ENCODE data around the gene OLFM2.
A peak's percentile ranks its signal among the peaks of the same experiment; 100 is the strongest.
"Not testable (repeated sequence)": the region's sequence is repeated elsewhere in the genome, so short reads cannot be mapped to it uniquely, and the experiment has no call there.

Gene OLFM2

DNA sequence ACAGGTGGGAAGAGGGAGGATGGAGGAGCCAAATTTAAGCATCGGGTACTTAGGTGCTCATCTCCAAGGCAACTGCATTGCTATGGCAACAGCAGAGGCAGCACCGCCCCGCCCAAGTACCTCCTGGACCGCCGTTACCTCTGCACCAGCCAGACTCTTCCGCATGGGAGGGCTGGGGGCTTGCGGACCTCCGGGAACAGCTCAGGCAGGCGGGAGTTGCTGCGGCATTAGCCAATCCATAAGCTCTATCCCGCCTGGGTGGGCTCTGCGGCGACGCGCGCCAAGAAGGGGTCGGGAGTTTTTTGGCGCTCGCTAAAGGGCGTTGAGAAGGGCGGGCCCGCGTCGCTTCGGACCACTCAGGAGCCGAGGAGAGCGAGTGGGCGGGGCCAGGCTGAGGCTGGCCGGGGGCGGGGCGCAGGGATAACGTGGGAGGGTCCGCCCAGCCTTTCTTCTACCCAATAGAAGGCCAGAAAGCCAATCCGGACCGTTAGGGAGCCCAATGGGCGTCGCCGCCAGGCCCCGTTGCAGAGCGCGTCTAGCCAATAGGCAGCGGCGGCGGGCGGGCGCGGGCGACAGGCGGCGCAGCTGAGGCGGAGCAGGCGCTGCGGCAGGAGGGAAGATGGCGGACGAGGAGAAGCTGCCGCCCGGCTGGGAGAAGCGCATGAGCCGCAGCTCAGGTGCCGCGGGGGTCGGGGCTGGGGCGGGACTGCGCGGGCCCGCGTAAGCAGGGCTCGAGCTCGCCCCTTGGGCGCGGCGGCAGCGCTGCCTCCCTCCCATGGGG is 101.4 kb downstream of the OLFM2 start, which contains the start of gene PIN1:
Gene PIN1, plus strand, starts transcription at position 593 of the 781 bp plus-strand sequence. Its CDS starts 27 bp downstream, at position 620.
- DNase-seq (ENCODE audit: low read depth, low spot score) = peak; percentile 100

DNA sequence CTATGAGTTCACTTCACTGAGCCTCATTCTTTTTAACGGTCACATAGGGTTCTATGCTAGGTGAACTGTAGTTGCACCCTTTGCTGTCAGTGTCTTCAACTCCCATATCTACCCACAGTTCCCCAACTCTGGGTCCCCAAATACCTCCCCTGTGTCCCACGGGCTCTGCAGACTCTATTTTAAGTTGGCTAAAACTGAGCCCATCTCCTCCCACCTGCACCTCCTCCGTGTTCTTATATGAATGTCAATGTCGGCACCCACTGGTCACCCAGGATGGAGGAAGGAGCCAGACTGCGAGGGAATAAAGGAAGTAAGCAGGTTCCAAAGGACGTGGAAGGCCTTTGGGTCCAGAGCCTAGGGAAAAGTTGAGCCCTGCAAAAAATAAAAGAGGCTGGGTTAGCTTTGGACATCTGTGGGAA is 102.0 kb downstream of the OLFM2 start:
- no peak for DNase-seq (ENCODE audit: low read depth, low spot score)

- no peak for DNase-seq (ENCODE audit: low read depth, low spot score)
Measured at GRCh38 chr19:9828551-9829063, 107.7 kb downstream of the OLFM2 start.

GRCh38 chr19:9827289-9828238 is 108.8 kb downstream of the OLFM2 start, which contains the start of gene UBL5:
UBL5 (plus strand) TSS chr19:9827918; CDS start chr19:9828338, 420 bp downstream.
- peak; percentile 89 for DNase-seq (ENCODE audit: low read depth, low spot score)

DNA sequence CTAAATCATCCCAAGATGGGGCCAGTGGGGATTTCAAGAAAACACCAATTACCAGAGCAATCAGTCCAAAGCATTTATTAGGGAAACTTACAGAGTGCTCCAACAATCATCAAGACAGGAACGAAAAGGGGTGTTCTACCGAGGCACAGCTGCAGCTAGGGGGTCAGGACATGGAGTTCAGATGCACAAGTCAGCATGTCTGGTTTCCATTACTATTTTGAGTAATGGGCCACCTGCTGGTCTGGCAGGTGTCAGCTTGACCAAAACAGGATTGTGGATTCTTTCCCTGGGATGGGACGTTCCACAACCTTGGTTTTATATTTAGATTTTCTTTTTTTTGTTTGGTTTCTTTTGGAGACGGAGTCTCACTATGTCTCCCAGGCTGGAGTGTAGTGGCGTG is 112.5 kb downstream of the OLFM2 start:
- DNase-seq (ENCODE audit: low read depth, low spot score) = no peak

DNA sequence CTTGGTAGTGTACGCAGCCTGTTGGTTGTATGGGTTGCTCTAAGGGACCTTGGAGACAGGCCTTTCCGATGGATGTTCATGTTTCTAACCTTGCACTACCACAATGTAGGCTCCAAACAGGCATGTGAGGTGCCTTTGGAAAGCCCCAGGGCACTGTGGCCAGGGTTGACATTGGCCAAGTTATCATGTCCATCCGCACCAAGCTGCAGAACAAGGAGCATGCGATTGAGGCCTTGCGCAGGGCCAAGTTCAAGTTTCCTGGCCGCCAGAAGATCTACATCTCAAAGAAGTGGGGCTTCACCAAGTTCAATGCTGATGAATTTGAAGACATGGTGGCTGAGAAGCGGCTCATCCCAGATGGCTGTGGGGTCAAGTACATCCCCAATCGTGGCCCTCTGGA is 116.3 kb downstream of the OLFM2 start:
- DNase-seq (ENCODE audit: low read depth, low spot score) = not testable (repeated sequence)

DNA sequence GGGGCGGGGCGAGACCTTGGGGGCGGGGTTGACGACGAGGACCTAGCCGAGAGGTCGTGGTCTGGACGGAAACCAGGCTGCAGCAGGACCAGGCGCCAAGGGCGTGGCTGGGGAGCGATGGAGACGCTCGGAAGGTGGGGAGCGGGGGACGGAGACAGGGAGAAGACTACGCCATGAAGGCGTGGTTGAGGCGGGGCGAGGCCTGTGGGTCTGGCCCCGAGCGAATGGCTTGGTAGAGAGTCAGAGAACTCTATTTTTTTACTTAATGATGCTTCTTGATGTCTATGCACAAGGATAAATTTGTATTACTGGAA is 116.8 kb downstream of the OLFM2 start:
- DNase-seq (ENCODE audit: low read depth, low spot score) = no peak

DNA sequence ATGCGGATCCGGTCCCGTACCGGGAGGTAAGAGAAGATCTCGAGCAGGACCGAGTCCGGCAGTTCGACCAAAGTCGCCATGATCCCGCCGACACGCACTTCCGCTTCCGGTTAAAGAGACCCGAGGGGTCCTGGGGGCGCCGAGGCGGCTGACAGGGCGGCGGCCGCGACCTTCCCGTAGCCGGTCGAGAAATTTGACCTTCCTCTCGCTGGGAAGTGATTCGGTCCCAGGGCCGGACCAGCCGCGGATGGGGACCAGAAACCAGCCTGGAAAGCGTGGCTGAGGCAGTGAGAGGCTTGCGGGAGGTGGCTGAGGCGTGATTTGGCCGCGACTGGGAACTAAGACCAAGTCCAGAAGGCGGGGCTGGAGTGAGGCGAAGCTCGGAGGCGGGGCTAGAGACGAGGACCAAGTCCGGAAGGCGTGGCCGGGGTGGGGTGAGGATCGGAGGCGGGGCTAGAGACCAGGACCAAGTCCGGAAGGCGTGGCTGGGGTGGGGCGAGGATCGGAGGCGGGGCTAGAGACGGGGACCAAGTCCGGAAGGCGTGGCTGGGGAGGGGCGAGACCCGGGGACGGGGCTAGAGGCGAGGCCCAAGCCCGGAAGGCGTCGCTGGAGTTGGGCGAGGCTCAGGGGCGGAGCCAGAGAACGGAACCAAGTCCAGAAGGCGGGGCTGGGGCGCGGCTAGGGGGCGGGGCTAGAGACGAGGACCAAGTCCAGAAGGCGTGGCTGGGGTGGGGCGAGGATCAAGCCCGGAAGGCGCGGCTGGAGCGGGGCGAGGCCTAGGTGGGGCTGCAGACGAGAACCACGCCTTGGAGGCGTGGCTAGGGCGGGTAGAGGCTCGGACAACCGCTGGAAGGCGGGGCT is 117.3 kb downstream of the OLFM2 start, which contains the start of gene FBXL12:
Gene FBXL12, minus strand, starts transcription at position 346 of the 862 bp plus-strand sequence. Its CDS starts 266 bp downstream, at position 80.
- peak; percentile 100 for DNase-seq (ENCODE audit: low read depth, low spot score)

GRCh38 chr19:9818175-9818733 is 118.1 kb downstream of the OLFM2 start:
- peak; percentile 13 for DNase-seq (ENCODE audit: low read depth, low spot score)

GRCh38 chr19:9811139-9811538 is 125.2 kb downstream of the OLFM2 start:
- DNase-seq (ENCODE audit: low read depth, low spot score) = no peak

GRCh38 chr19:9808855-9809824 is 127.2 kb downstream of the OLFM2 start:
- DNase-seq (ENCODE audit: low read depth, low spot score) = no peak

DNA sequence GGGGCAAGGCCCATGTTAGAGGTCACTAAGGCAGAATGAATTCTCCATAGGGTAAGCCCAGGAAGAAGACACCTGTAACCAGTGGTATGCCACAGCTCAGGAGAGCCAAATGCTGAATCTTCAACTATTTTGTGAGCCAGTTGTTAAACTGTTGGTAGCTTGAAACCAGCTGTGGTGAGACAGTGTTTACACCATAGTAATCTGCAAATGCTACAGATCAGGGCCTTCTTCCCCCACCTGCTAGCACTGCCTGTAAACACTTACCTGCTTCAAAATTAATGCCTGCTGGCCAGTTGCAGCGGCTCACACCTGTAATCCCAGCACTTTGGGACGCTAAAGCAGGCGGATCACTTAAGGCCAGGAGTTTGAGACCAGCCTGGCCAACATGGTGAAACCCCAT is 129.5 kb downstream of the OLFM2 start:
- no peak for DNase-seq (ENCODE audit: low read depth, low spot score)
